H9 (cell line): ENCODE results near the gene TBX15. TPM values are rescaled to one million over a fixed set of nuclear protein-coding genes. Genes with fewer than 3 reads are reported as not detected.

Experiments used
- DNase-seq: peaks from one replicate; pipeline ENCODE4 v3.0.0-alpha.2; 2017
- H2AFZ ChIP-seq: one replicate; pipeline ENCODE4 v1.6.1; 2013; ENCODE audit warnings: mild to moderate bottlenecking, low read length, control low read depth, moderate library complexity
- H2AK5ac ChIP-seq: 2 replicates; pipeline ENCODE4 v1.6.1; 2013; ENCODE audit warnings: low read length, control low read depth, mixed read lengths; ENCODE audit not compliant: insufficient read length
- H2BK120ac ChIP-seq: one replicate; pipeline ENCODE4 v1.6.1; 2013; ENCODE audit warnings: low read depth, mild to moderate bottlenecking, low read length, control low read depth, inconsistent platforms; ENCODE audit not compliant: poor library complexity, severe bottlenecking
- H2BK12ac ChIP-seq: 2 replicates; pipeline ENCODE4 v1.6.1; 2013; ENCODE audit warnings: low read length, control low read depth, mixed read lengths, low read depth; ENCODE audit not compliant: insufficient read length
- H2BK15ac ChIP-seq: 2 replicates; pipeline ENCODE4 v1.6.1; 2013; ENCODE audit warnings: low read depth, low read length, control low read depth
- H2BK20ac ChIP-seq: one replicate; pipeline ENCODE4 v1.6.1; 2013; ENCODE audit warnings: low read depth, mild to moderate bottlenecking, low read length, control low read depth, inconsistent platforms; ENCODE audit not compliant: poor library complexity, severe bottlenecking
- H2BK5ac ChIP-seq: 2 replicates; pipeline ENCODE4 v1.6.1; 2013; ENCODE audit warnings: low read length, control low read depth, mixed read lengths; ENCODE audit not compliant: insufficient read length
- H3K14ac ChIP-seq: 2 replicates; pipeline ENCODE4 v1.6.1; 2013; ENCODE audit warnings: low read length, control low read depth; ENCODE audit not compliant: insufficient read depth
- H3K18ac ChIP-seq: 2 replicates; pipeline ENCODE4 v1.6.1; 2013; ENCODE audit warnings: low read depth, mild to moderate bottlenecking, mixed read lengths, low read length, control low read depth; ENCODE audit not compliant: insufficient read length
- H3K23ac ChIP-seq: 2 replicates; pipeline ENCODE4 v1.6.1; 2013; ENCODE audit warnings: low read length, control low read depth, mixed read lengths, low read depth; ENCODE audit not compliant: insufficient read length
- H3K23me2 ChIP-seq: 2 replicates; pipeline ENCODE4 v1.6.1; 2013; ENCODE audit warnings: low read depth, mild to moderate bottlenecking, mixed read lengths, low read length, control low read depth; ENCODE audit not compliant: insufficient read length, poor library complexity, severe bottlenecking
- H3K27ac ChIP-seq: 2 replicates; pipeline ENCODE4 v1.5.1; 2013; ENCODE audit warnings: low read length, control low read depth, mixed read lengths, low read depth; ENCODE audit not compliant: insufficient read length
- H3K27me3 ChIP-seq: 2 replicates; pipeline ENCODE4 v1.6.1; 2013; ENCODE audit warnings: low read length, control low read depth, inconsistent platforms; ENCODE audit not compliant: insufficient read depth
- H3K4ac ChIP-seq: 2 replicates; pipeline ENCODE4 v1.6.1; 2013; ENCODE audit warnings: low read depth, mild to moderate bottlenecking, control low read depth, inconsistent platforms, low read length, moderate library complexity
- H3K4me1 ChIP-seq: 2 replicates; pipeline ENCODE4 v1.6.1; 2013; ENCODE audit warnings: low read length, control low read depth, inconsistent platforms; ENCODE audit not compliant: insufficient read depth
- H3K4me2 ChIP-seq: 2 replicates; pipeline ENCODE4 v1.6.1; 2013; ENCODE audit warnings: low read length, control low read depth, mixed read lengths; ENCODE audit not compliant: insufficient read length, insufficient read depth
- H3K56ac ChIP-seq: 2 replicates; pipeline ENCODE4 v1.6.1; 2013; ENCODE audit warnings: low read depth, mild to moderate bottlenecking, mixed read lengths, low read length, control low read depth; ENCODE audit not compliant: insufficient read length
- H3K79me1 ChIP-seq: 2 replicates; pipeline ENCODE4 v1.6.1; 2013; ENCODE audit warnings: low read depth, mild to moderate bottlenecking, moderate library complexity, low read length, control low read depth, inconsistent platforms; ENCODE audit not compliant: insufficient read depth, poor library complexity, severe bottlenecking
- H3K79me2 ChIP-seq: 2 replicates; pipeline ENCODE4 v1.6.1; 2013; ENCODE audit warnings: low read length, control low read depth, inconsistent platforms; ENCODE audit not compliant: insufficient read depth
- H3K9ac ChIP-seq: 2 replicates; pipeline ENCODE4 v1.6.1; 2013; ENCODE audit warnings: low read length, control low read depth, mixed read lengths; ENCODE audit not compliant: insufficient read length; ENCODE audit errors: extremely low read depth
- H3K9me3 ChIP-seq: one replicate; pipeline ENCODE4 v1.6.1; 2013; ENCODE audit warnings: low read depth, low read length, inconsistent platforms; ENCODE audit not compliant: control insufficient read depth
- H3T11ph ChIP-seq: one replicate; pipeline ENCODE4 v1.6.1; 2013; ENCODE audit warnings: mild to moderate bottlenecking, low read length, control low read depth, inconsistent platforms
- H4K20me1 ChIP-seq: one replicate; pipeline ENCODE4 v1.6.1; 2013; ENCODE audit not compliant: control insufficient read depth, insufficient read length, insufficient read depth
- H4K5ac ChIP-seq: 2 replicates; pipeline ENCODE4 v1.6.1; 2013; ENCODE audit warnings: low read depth, mild to moderate bottlenecking, mixed read lengths, low read length, control low read depth; ENCODE audit not compliant: insufficient read length
- H4K8ac ChIP-seq: replicated peaks from 2 replicates; pipeline ENCODE4 v1.6.1; 2013; ENCODE audit warnings: low read length, control low read depth, mixed read lengths, low read depth; ENCODE audit not compliant: insufficient read length
- H4K91ac ChIP-seq: 2 replicates; pipeline ENCODE4 v1.6.1; 2013; ENCODE audit warnings: low read depth, mild to moderate bottlenecking, moderate library complexity, mixed read lengths, low read length, control low read depth; ENCODE audit not compliant: insufficient read length
- H3K27ac Mint-ChIP-seq, 3 experiments: 2 replicates in 2 of 3; 3 replicates in 1 of 3; pipeline ENCODE4 v1.8.0; 2020 to 2021; ENCODE audit warnings: mixed read lengths in 3 of 3, mild to moderate bottlenecking in 1 of 3, moderate library complexity in 1 of 3
- H3K27me3 Mint-ChIP-seq: 2 replicates; pipeline ENCODE4 v1.8.0; 2021; ENCODE audit warnings: low read depth, mild to moderate bottlenecking, moderate library complexity, mixed read lengths
- H3K36me3 Mint-ChIP-seq, 3 experiments: 2 replicates in 2 of 3; 3 replicates in 1 of 3; pipeline ENCODE4 v1.8.0; 2020 to 2021; ENCODE audit warnings: low read depth in 3 of 3, mixed read lengths in 3 of 3; ENCODE audit not compliant: insufficient read depth in 1 of 3
- H3K4me1 Mint-ChIP-seq, 2 experiments: 2 replicates each; pipeline ENCODE4 v1.8.0; 2020; ENCODE audit warnings: mixed read lengths in 2 of 2
- H3K4me3 Mint-ChIP-seq, 2 experiments: 2 replicates in 1 of 2; 3 replicates in 1 of 2; pipeline ENCODE4 v1.8.0; 2020 to 2021; ENCODE audit warnings: mild to moderate bottlenecking in 2 of 2, mixed read lengths in 2 of 2, moderate library complexity in 1 of 2
- H3K9me3 Mint-ChIP-seq, 2 experiments: 2 replicates in 1 of 2; 3 replicates in 1 of 2; pipeline ENCODE4 v1.8.0; 2020; ENCODE audit warnings: mild to moderate bottlenecking in 2 of 2, mixed read lengths in 2 of 2, moderate library complexity in 1 of 2
- CTCF ChIP-seq: fragments of 200-600 bp; sonication (generic); conservative IDR thresholded peaks from 3 replicates; pipeline ENCODE4 v1.8.0; 2021; ENCODE audit warnings: antibody characterized with exemption, mild to moderate bottlenecking
- total RNA-seq: library from RNA; stranded (reverse); gene quantifications from 2 replicates; pipeline ENCODE4 v1.2.1, GENCODE V29; 2021

TBX15 gene
- total RNA-seq, 1 experiment from 2014 or later = 0.07 TPM

GRCh38 chr1:118926261-118926660 is 61.9 kb downstream of the TBX15 start:
- H3K27ac Mint-ChIP-seq = no peak overlapping the region
- Histone ChIP-seq H2AK5ac (no peak overlapping the region), H3K18ac (no peak overlapping the region), H3K9ac (no peak overlapping the region), H3K79me2 (no peaks in the 10 kb centered on the region), H3K9me3 (no peaks in the 10 kb centered on the region), H2BK12ac (no peak overlapping the region), H2BK5ac (no peak overlapping the region), H3T11ph (no peak overlapping the region), H3K27me3 (no peaks in the 10 kb centered on the region), H3K23ac (no peak overlapping the region), H3K79me1 (no peaks in the 10 kb centered on the region), H3K4me2 (no peak overlapping the region), H2BK20ac (no peak overlapping the region), H3K4ac (no peak overlapping the region), H4K5ac (no peak overlapping the region), H2BK120ac (no peak overlapping the region), H4K20me1 (no peaks in the 10 kb centered on the region), H3K27ac (no peak overlapping the region), H4K8ac (no peak overlapping the region), H4K91ac (no peak overlapping the region), H3K14ac (no peak overlapping the region), H3K4me1 (no peaks in the 10 kb centered on the region), H2AFZ (no peak overlapping the region), H3K56ac (no peak overlapping the region), H3K23me2 (no peaks in the 10 kb centered on the region), H2BK15ac (no peak overlapping the region)
- no peak overlapping the region for H3K4me3 Mint-ChIP-seq
- no peaks in the 10 kb centered on the region for H3K36me3 Mint-ChIP-seq
- no peak for DNase-seq
- H3K9me3 Mint-ChIP-seq = no peaks in the 10 kb centered on the region
- peaks cover 0 to under 1% of the 10 kb centered on the region in 2 experiments; a peak in 1 of 4 replicates for H3K4me1 Mint-ChIP-seq
- TF ChIP-seq CTCF = no peak
- no peaks in the 10 kb centered on the region for H3K27me3 Mint-ChIP-seq
